B cell (primary cell): ENCODE results near the gene IWS1. TPM values are rescaled to one million over a fixed set of nuclear protein-coding genes. Genes with fewer than 3 reads are reported as not detected.

Source experiments
- ATAC-seq: fragments of 200-7000 bp; cut with Tn5 transposase; one replicate; pipeline ENCODE4 v1.10.0; 2021; ENCODE audit warnings: low read depth, mild to moderate bottlenecking, moderate number of reproducible peaks, moderate library complexity
- CTCF ChIA-PET: fragments of 350-600 bp; sonication (Branson Sonifier 250); formaldehyde crosslinking; loops from one replicate; lab custom pipeline; 2021; ENCODE audit warnings: antibody characterized with exemption, inconsistent platforms; lab: Charles Lee
- POLR2A ChIA-PET: fragments of 350-600 bp; sonication (Branson Sonifier 250); formaldehyde crosslinking; loops from one replicate; lab custom pipeline; 2021; ENCODE audit warnings: antibody characterized with exemption; lab: Charles Lee
- DNase-seq: peaks from one replicate; pipeline ENCODE4 v3.0.0; 2013
- H2AFZ ChIP-seq: 2 replicates; pipeline ENCODE4 v1.6.1; 2012; ENCODE audit warnings: mild to moderate bottlenecking, low read depth, low read length; ENCODE audit not compliant: insufficient read depth, poor library complexity, severe bottlenecking
- H3K27ac ChIP-seq, 2 donors: 1 replicate in 1 of 2; 2 replicates in 1 of 2; pipeline ENCODE4 v1.5.1; 2012 to 2013; ENCODE audit warnings: low read length in 2 of 2, mild to moderate bottlenecking in 2 of 2, moderate library complexity in 1 of 2
- H3K27me3 ChIP-seq, 4 experiments: fragments of 200-600 bp in 1 of 4; sonication (generic) in 1 of 4; replicated peaks in 1 of 4; 1 replicate in 2 of 4; 2 replicates in 2 of 4; pipeline versions ENCODE4 v1.6.1 to v1.7.0; 2013 to 2016; ENCODE audit warnings: low read length in 3 of 4, mild to moderate bottlenecking in 2 of 4, mixed read lengths in 1 of 4, moderate library complexity in 1 of 4; ENCODE audit not compliant: insufficient read depth in 4 of 4, control insufficient read depth in 3 of 4; ENCODE audit errors: control extremely low read depth in 1 of 4
- H3K36me3 ChIP-seq, 2 experiments: replicated peaks in 1 of 2; 1 replicate in 1 of 2; 2 replicates in 1 of 2; pipeline versions ENCODE4 v1.6.1 to v1.7.1; 2013; ENCODE audit warnings: low read length in 1 of 2; ENCODE audit not compliant: insufficient read depth in 2 of 2, control insufficient read depth in 1 of 2; ENCODE audit errors: control extremely low read depth in 1 of 2, extremely low read depth in 1 of 2
- H3K4me1 ChIP-seq, 2 donors: fragments of 200-600 bp in 1 of 2; sonication (generic) in 1 of 2; 1 replicate in 1 of 2; 2 replicates in 1 of 2; pipeline versions ENCODE4 v1.5.1 to v1.6.1; 2013 to 2017; ENCODE audit warnings: low read length in 2 of 2; ENCODE audit not compliant: control insufficient read depth in 2 of 2, insufficient read depth in 2 of 2
- H3K4me2 ChIP-seq: replicated peaks from 2 replicates; pipeline ENCODE3; 2012; ENCODE audit warnings: mild to moderate bottlenecking, low read depth, low read length; ENCODE audit not compliant: poor library complexity, severe bottlenecking
- H3K4me3 ChIP-seq, 5 experiments: fragments of 200-600 bp in 1 of 5; sonication (generic) in 1 of 5; 1 replicate in 3 of 5; 2 replicates in 2 of 5; pipeline versions ENCODE4 v1.5.1 to v1.7.0; 2011 to 2016; ENCODE audit warnings: low read length in 4 of 5, mild to moderate bottlenecking in 4 of 5, low read depth in 2 of 5, control low read depth in 1 of 5, moderate library complexity in 1 of 5; ENCODE audit not compliant: insufficient read depth in 1 of 5; ENCODE audit errors: control extremely low read depth in 1 of 5, extremely low read depth in 1 of 5
- H3K79me2 ChIP-seq: fragments of 200-600 bp; sonication (generic); one replicate; pipeline ENCODE4 v1.6.0; 2016; ENCODE audit warnings: low read length; ENCODE audit not compliant: control insufficient read depth, insufficient read depth
- H3K9ac ChIP-seq: fragments of 200-600 bp; sonication (generic); 2 replicates; pipeline ENCODE4 v1.6.1; 2017; ENCODE audit warnings: mild to moderate bottlenecking, low read length, moderate library complexity
- H3K9me3 ChIP-seq, 3 donors: one replicate each; pipeline versions ENCODE4 v1.6.1 to v1.7.1; 2013; ENCODE audit warnings: low read length in 2 of 3; ENCODE audit not compliant: control insufficient read depth in 2 of 3, insufficient read depth in 1 of 3; ENCODE audit errors: control extremely low read depth in 1 of 3
- H4K20me1 ChIP-seq: 2 replicates; pipeline ENCODE4 v1.6.0; 2012; ENCODE audit warnings: mild to moderate bottlenecking, low read length; ENCODE audit not compliant: insufficient read depth, control insufficient read depth, poor library complexity, severe bottlenecking
- H3K27ac Mint-ChIP-seq: one replicate; pipeline ENCODE4 v1.8.0; 2021; ENCODE audit warnings: mixed read lengths
- H3K27me3 Mint-ChIP-seq: one replicate; pipeline ENCODE4 v1.8.0; 2021; ENCODE audit warnings: mixed read lengths
- H3K4me1 Mint-ChIP-seq: one replicate; pipeline ENCODE4 v1.8.0; 2021; ENCODE audit warnings: mixed read lengths
- H3K4me3 Mint-ChIP-seq: one replicate; pipeline ENCODE4 v1.8.0; 2021; ENCODE audit warnings: mixed read lengths
- H3K9me3 Mint-ChIP-seq: one replicate; pipeline ENCODE4 v1.8.0; 2022; ENCODE audit warnings: mixed read lengths; ENCODE audit not compliant: insufficient read depth
- CTCF ChIP-seq: fragments of 200-600 bp; IDR thresholded peaks from one replicate; pipeline ENCODE4 v1.8.0; 2022; ENCODE audit warnings: antibody characterized with exemption, mild to moderate bottlenecking
- EZH2 ChIP-seq: IDR thresholded peaks from 2 replicates; pipeline ENCODE4 v1.6.1; 2012; ENCODE audit warnings: borderline replicate concordance, low read depth, mild to moderate bottlenecking, moderate library complexity, low read length; ENCODE audit not compliant: insufficient read depth, poor library complexity, severe bottlenecking
- WGBS: methylation state at CpG from one replicate; pipeline ENCODE4 v1.1.5; 2013; ENCODE audit warnings: missing lambda C conversion rate; ENCODE audit not compliant: insufficient coverage; 5-methylcytosine and 5-hydroxymethylcytosine counted together
- intact Hi-C: fragments of 100-400 bp; cut with micrococcal nuclease; formaldehyde crosslinking; loops from one replicate; pipeline ENCODE4 v1.10.0; 2022
- polyA plus RNA-seq: library from polyadenylated mRNA; depleted of rRNA; stranded (reverse); fragments of >200 nt; gene quantifications from 2 replicates; pipeline ENCODE4 v1.2.3, GENCODE V29; 2012
- total RNA-seq, 2 donors: library from RNA; stranded (reverse); fragments of 120-200 nt in 1 of 2; gene quantifications; 1 replicate in 1 of 2; 2 replicates in 1 of 2; pipeline versions ENCODE4 v1.2.3 to v1.2.4, GENCODE V29; 2013 to 2022

The IWS1 gene
- total and polyA plus RNA-seq, 2 donors (not counting 1 experiment from before 2014, with no cell fraction given) = 22.5 to 45.9 TPM

GRCh38 chr2:127542231-127542630 is 15.9 kb upstream of the IWS1 start:
- Mint-ChIP-seq H3K4me3 (no peak overlapping the region), H3K4me1 (no peaks in the 10 kb centered on the region), H3K27ac (no peak overlapping the region), H3K9me3 (no peaks in the 10 kb centered on the region), H3K27me3 (peaks cover 21% of the 10 kb centered on the region)
- H3K9me3 ChIP-seq = peaks cover 0 to 3% (median 0%) of the 10 kb centered on the region in 3 donors
- H4K20me1 ChIP-seq = no peaks in the 10 kb centered on the region
- 86% methylated on average over 1 of the region's 3 CpGs for whole genome bisulfite sequencing
- ChIA-PET CTCF (no interaction called here), POLR2A (no interaction called here)
- no peak overlapping the region for H3K27ac ChIP-seq
- no peak for ATAC-seq
- H3K4me2 ChIP-seq = no peak overlapping the region
- H3K27me3 ChIP-seq = peaks cover 0 to 7% (median 5%) of the 10 kb centered on the region in 4 experiments
- H3K4me1 ChIP-seq = no peaks in the 10 kb centered on the region
- no peaks in the 10 kb centered on the region for H3K79me2 ChIP-seq
- TF ChIP-seq EZH2 (no peak), CTCF (no peak)
- H2AFZ ChIP-seq = no peak overlapping the region
- H3K4me3 ChIP-seq = no peak overlapping the region
- no peak for DNase-seq
- no peaks in the 10 kb centered on the region for H3K36me3 ChIP-seq
- intact Hi-C loops = no loop called here
- H3K9ac ChIP-seq = no peak overlapping the region

GRCh38 chr2:127541809-127542208 is 15.5 kb upstream of the IWS1 start:
- WGBS = 87% methylated on average over 4 of the region's 7 CpGs
- no peaks in the 10 kb centered on the region for H3K9me3 Mint-ChIP-seq
- CTCF ChIA-PET = no interaction called here
- Histone ChIP-seq H3K9me3 (peaks cover 0 to 3% (median 0%) of the 10 kb centered on the region in 3 donors), H3K27me3 (peaks cover 0 to 7% (median 2%) of the 10 kb centered on the region in 4 experiments), H4K20me1 (no peaks in the 10 kb centered on the region), H3K27ac (no peak overlapping the region), H3K36me3 (no peaks in the 10 kb centered on the region), H3K9ac (no peak overlapping the region), H3K4me3 (no peak overlapping the region), H3K4me1 (no peaks in the 10 kb centered on the region), H3K4me2 (no peak overlapping the region), H2AFZ (no peak overlapping the region), H3K79me2 (no peaks in the 10 kb centered on the region)
- POLR2A ChIA-PET = no interaction called here
- ATAC-seq (no peak), DNase-seq (no peak)
- peaks cover 19% of the 10 kb centered on the region for H3K27me3 Mint-ChIP-seq
- intact Hi-C loops = no loop called here
- H3K27ac Mint-ChIP-seq = no peak overlapping the region
- H3K4me3 Mint-ChIP-seq = no peak overlapping the region
- no peaks in the 10 kb centered on the region for H3K4me1 Mint-ChIP-seq
- TF ChIP-seq EZH2 (no peak), CTCF (no peak)
